Measurements from ENCODE around the gene NEIL1.
"Not testable (repeated sequence)": the region's sequence is repeated elsewhere in the genome, so short reads cannot be mapped to it uniquely, and the experiment has no call there.

Gene NEIL1

GRCh38 chr15:75335313-75335704 is 11.5 kb upstream of the NEIL1 start:
- peak overlapping the region; percentile 68 for H3K27ac ChIP-seq
- POLR2A ChIA-PET (ENCODE audit: low non-redundant PET), result interaction anchor here (1.5 kb wide), 1 partner anchor 13 kb away, joined by 4 read pairs; no protein-coding TSS in a partner anchor
- CTCF ChIA-PET, result interaction anchor here (0.6 kb wide), 1 partner anchor 32 kb away, joined by 3 read pairs; no protein-coding TSS in a partner anchor
- TF ChIP-seq, protein P1, sequence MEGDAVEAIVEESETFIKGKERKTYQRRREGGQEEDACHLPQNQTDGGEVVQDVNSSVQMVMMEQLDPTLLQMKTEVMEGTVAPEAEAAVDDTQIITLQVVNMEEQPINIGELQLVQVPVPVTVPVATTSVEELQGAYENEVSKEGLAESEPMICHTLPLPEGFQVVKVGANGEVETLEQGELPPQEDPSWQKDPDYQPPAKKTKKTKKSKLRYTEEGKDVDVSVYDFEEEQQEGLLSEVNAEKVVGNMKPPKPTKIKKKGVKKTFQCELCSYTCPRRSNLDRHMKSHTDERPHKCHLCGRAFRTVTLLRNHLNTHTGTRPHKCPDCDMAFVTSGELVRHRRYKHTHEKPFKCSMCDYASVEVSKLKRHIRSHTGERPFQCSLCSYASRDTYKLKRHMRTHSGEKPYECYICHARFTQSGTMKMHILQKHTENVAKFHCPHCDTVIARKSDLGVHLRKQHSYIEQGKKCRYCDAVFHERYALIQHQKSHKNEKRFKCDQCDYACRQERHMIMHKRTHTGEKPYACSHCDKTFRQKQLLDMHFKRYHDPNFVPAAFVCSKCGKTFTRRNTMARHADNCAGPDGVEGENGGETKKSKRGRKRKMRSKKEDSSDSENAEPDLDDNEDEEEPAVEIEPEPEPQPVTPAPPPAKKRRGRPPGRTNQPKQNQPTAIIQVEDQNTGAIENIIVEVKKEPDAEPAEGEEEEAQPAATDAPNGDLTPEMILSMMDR (conservative IDR thresholded peaks at IDR 0.05; ENCODE audit: low read depth), result no peak
- DNase-seq (ENCODE audit: low spot score), result no peak

DNA sequence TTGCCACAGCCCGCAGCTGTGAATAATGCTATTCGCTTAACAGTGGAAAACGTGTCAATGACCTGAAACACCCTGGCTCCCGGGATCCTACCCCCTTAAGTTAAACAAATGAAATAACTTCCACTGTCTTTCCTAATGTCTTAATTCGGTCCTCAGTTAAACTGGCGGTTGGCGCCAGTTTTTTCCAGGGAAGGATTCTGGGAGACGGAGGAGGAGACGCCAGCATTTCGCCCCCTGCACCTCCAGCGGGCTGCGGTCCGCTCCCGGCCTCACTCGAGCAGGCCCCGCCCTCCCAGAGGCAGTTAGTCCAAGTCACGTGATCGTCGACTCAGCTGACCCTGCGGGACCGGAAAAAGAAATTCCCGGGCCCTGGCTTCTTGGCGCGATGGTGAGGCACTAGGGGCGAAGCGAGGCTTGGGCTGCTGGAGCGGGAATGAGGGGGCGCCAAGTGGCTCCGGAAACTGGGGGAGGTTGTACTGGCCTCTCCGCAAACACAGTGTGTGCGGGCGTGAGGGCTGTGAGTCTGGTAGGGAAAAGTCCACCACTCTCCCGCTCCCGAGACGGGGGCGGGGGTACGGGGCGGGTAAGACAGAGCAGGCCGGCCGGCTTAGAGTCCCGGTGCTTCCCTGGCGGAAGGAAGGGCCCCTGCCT is 11.0 kb upstream of the NEIL1 start, which contains the start of gene COMMD4:
TSS of gene COMMD4 (plus strand) at position 359 of the 651 bp plus-strand sequence. CDS start at position 386, 27 bp downstream.
- H3K27ac ChIP-seq, result peak within 1 kb of the TSS; percentile 68
- CTCF ChIA-PET, result interaction anchor here (0.6 kb wide), 1 partner anchor 32 kb away, joined by 3 read pairs; no protein-coding TSS in a partner anchor
- TF ChIP-seq, protein P1 (conservative IDR thresholded peaks at IDR 0.05; ENCODE audit: low read depth), result no peak
- peak; percentile 75 for DNase-seq (ENCODE audit: low spot score)
- POLR2A ChIA-PET (ENCODE audit: low non-redundant PET), result interaction anchor here (1.5 kb wide), 1 partner anchor 13 kb away, joined by 4 read pairs; no protein-coding TSS in a partner anchor

DNA sequence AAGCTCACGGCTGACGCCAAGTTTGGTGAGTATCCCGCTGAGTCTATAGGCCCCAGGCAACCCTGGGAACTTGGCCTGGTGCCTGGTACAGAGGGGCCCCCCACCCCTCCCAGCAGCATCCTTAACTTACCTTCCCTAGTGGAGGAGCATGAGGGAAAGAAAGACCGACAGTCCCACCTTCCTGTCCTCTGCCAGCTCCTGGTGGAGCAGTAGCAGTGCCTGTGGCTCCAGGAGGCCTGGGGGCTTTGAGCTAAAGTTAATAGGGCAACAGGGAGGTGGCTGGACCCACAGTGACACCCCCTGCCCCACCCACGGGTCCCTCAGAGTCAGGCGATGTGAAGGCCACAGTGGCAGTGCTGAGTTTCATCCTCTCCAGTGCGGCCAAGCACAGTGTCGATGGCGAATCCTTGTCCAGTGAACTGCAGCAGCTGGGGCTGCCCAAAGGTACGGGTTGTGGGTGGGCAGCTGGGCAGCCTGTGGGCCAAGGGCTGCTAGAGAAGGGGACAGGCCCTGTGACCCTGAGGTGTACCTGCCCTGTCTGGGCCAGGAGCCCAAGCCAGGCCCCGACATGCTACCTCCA is 8.1 kb upstream of the NEIL1 start:
- H3K27ac ChIP-seq, result peak overlapping the region; percentile 6; the same call in 1 of the 2 replicates
- ChIA-PET CTCF (no interaction called here), POLR2A (ENCODE audit: low non-redundant PET) (no interaction called here)
- no peak for DNase-seq (ENCODE audit: low spot score)
- TF ChIP-seq, protein P1 (conservative IDR thresholded peaks at IDR 0.05; ENCODE audit: low read depth), result no peak

DNA sequence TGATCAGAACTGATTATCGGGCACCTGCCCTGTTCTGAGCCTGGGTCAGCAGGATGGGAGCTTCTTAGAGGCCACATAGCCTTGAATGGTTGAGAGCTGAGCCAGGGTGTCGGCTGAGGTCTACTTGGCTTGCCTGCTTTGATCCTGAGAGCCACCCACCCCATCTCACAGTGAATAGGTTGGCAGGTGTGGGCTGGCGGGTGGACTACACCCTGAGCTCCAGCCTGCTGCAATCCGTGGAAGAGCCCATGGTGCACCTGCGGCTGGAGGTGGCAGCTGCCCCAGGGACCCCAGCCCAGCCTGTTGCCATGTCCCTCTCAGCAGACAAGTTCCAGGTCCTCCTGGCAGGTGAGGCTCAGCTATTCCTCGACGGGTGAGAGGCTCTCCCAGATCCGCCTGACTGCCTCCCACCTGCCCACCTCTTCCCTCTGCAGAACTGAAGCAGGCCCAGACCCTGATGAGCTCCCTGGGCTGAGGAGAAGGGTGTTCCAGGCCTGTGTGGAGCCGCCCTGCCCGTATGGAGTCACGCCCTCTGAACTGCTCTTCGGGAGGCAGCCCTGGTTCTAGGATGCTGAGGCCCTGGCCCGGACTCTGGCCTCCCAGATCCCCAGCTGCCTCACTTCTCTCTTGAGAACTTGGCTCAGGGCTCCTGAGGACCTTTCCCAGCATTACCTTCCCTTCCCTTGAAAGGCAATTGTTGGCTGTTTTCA is 7.2 kb upstream of the NEIL1 start:
- no peak for DNase-seq (ENCODE audit: low spot score)
- peak overlapping the region; percentile 6; the same call in 1 of the 2 replicates for H3K27ac ChIP-seq
- TF ChIP-seq, protein P1 (conservative IDR thresholded peaks at IDR 0.05; ENCODE audit: low read depth), result no peak
- CTCF ChIA-PET, result interaction anchor here (0.6 kb wide), 1 partner anchor 138 kb away, joined by 4 read pairs; the partner anchor contains the start of gene C15orf39
- POLR2A ChIA-PET (ENCODE audit: low non-redundant PET), result no interaction called here

- DNase-seq (ENCODE audit: low spot score), result no peak
- POLR2A ChIA-PET (ENCODE audit: low non-redundant PET), result no interaction called here
- CTCF ChIA-PET, result no interaction called here
- TF ChIP-seq, protein P1 (conservative IDR thresholded peaks at IDR 0.05; ENCODE audit: low read depth), result no peak
- H3K27ac ChIP-seq, result no peak overlapping the region
Observed at GRCh38 chr15:75342221-75342620, 4.6 kb upstream of the NEIL1 start.

DNA sequence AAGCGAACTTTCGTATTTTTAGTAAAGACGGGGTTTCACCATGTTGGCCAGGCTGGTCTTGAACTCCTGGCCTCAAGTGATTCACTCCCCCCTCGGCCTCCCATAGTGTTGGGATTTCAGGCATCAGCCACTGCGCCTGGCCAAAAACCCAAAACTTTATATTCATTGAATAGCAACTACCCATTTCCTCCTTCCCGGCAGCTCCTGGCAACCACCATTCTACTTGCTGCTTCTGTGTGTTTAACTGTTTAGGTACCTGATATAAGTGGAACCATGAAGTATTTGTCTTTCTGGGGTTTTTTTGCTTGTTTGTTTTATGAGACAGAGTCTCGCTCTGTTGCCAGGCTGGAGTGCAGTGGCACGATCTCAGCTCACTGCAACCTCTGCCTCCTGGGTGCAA is 2.9 kb upstream of the NEIL1 start:
- CTCF ChIA-PET; POLR2A ChIA-PET (ENCODE audit: low non-redundant PET); H3K27ac ChIP-seq; DNase-seq (ENCODE audit: low spot score): not testable (repeated sequence)
